ENCODE data around the gene CBL. TPM values are rescaled to one million over a fixed set of nuclear protein-coding genes. Genes with fewer than 3 reads are reported as not detected.
A peak's percentile ranks its signal among the peaks of the same experiment; 100 is the strongest.

The CBL gene
- total RNA-seq, 4 donors from 2014 or later: 20.2 to 29.2 (median 25.1) TPM

DNA sequence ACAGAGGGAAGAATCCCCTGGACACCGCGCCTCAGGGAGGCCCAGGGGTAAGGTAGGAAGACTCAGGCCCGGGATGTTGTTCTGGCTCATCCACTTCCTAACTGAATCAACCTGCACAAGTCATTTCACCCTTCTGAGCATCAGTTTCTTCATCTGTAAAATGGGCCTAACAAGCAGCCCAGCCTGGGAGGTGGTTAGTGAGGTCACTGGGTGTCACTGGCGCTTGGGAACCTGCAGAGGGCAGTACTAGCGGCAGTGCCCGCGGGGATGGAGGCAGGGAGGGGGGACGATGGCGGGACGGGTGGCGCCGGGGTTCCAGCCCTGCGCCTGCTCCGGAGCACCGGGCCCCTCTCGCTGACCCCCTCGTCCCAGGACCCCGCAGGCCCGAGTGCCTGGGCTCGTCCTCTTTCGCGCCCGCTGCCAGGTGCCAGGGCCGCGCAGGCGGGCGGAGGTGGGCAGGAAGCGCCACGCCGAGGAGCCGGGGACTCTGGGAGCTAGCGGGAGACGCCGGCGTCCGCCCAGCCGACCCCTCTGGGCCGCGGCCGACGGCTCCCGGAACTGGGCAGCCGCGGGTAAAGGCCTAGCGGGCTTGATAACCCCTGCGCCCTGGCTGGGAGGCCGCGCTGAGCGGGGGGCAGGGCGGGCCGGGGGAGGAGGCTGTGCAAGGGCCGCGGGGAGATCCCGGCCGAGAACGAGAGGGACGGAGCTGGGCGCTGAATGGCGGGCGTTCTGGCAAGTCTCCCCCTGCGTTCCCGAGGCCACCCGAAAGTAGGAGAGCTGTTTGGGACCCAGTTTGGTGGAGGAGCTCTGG lies 37.5 kb upstream of the CBL start, which contains the start of gene NLRX1:
Gene NLRX1 (plus strand): TSS at position 255 of the 811 bp plus-strand sequence. CDS start 2,679 bp downstream, outside the sequence.
- Histone ChIP-seq H3K27me3 (no peaks in the 10 kb centered on the region), H3K4me3 (peak within 1 kb of the TSS; percentile 70 to 93), H3K9me3 (no peaks in the 10 kb centered on the region), H3K36me3 (peaks cover 0 to 21% of the 10 kb centered on the region in 2 donors), H3K27ac (peak within 1 kb of the TSS; percentile 88 to 98 (median 97)), H3K4me1 (peaks cover 0 to 19% (median 4%) of the 10 kb centered on the region in 3 donors)
- 0 to 20% methylated on average over 1 to 2 of the region's 63 CpGs for whole genome bisulfite sequencing, 2 donors (ENCODE audit: low coverage in 1 of 2)
- ATAC-seq: peak; percentile 95
- TF ChIP-seq EP300 (IDR thresholded peaks at IDR 0.05): no peak
- TF ChIP-seq POLR2A (IDR thresholded peaks at IDR 0.05): peak; percentile 81 to 84
- TF ChIP-seq, protein P1, sequence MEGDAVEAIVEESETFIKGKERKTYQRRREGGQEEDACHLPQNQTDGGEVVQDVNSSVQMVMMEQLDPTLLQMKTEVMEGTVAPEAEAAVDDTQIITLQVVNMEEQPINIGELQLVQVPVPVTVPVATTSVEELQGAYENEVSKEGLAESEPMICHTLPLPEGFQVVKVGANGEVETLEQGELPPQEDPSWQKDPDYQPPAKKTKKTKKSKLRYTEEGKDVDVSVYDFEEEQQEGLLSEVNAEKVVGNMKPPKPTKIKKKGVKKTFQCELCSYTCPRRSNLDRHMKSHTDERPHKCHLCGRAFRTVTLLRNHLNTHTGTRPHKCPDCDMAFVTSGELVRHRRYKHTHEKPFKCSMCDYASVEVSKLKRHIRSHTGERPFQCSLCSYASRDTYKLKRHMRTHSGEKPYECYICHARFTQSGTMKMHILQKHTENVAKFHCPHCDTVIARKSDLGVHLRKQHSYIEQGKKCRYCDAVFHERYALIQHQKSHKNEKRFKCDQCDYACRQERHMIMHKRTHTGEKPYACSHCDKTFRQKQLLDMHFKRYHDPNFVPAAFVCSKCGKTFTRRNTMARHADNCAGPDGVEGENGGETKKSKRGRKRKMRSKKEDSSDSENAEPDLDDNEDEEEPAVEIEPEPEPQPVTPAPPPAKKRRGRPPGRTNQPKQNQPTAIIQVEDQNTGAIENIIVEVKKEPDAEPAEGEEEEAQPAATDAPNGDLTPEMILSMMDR (IDR thresholded peaks at IDR 0.05): peak in 3 of 4 experiments; percentile 86 to 95 (median 90)
- TF ChIP-seq POLR2AphosphoS5 (IDR thresholded peaks at IDR 0.05): peak; percentile 89

DNA sequence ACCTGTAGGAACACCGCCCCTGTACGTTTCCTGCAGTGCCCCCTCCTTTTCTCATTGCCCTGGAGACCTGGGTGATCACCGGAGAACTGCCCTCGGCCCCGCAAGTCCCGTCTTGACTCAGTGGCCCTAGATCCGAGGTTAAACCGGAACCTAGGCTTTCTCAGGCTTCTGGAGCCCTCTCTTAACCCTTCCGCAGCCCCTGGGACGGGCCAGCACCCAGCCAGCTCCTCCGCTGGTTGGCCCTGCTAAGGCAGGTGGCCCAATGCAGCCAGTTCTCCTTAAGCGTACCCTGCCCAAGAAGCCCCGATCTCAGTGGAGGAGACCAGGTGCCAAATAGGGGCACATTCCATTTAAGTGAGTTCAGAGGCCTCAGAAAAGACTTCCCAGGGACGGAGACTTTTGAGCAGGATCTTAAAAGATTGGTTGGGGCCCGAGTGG lies 36.8 kb upstream of the CBL start:
- H3K4me1 ChIP-seq: peaks cover 0 to 19% (median 4%) of the 10 kb centered on the region in 3 donors
- TF ChIP-seq POLR2AphosphoS5 (IDR thresholded peaks at IDR 0.05): peak; percentile 41
- no peak for TF ChIP-seq EP300 (IDR thresholded peaks at IDR 0.05)
- TF ChIP-seq POLR2A (IDR thresholded peaks at IDR 0.05): peak in 1 of 2 donors; percentile 21
- TF ChIP-seq, protein P1 (IDR thresholded peaks at IDR 0.05): no peak
- peak; percentile 72 for ATAC-seq
- peaks cover 0 to 27% of the 10 kb centered on the region in 2 donors for H3K36me3 ChIP-seq
- peak overlapping the region; percentile 88 to 98 (median 97) for H3K27ac ChIP-seq
- peak overlapping the region; percentile 70 to 93 for H3K4me3 ChIP-seq
- H3K27me3 ChIP-seq: no peaks in the 10 kb centered on the region
- H3K9me3 ChIP-seq: no peaks in the 10 kb centered on the region
- WGBS, 2 donors (ENCODE audit: low coverage in 1 of 2): 60% methylated on average over 1 of the region's 15 CpGs; no CpG with 5 or more reads in 1 of the 2 donors

- Histone ChIP-seq H3K27me3 (no peaks in the 10 kb centered on the region), H3K4me1 (peaks cover 0 to 26% (median 4%) of the 10 kb centered on the region in 3 donors), H3K27ac (no peak overlapping the region), H3K36me3 (peaks cover 0 to 58% of the 10 kb centered on the region in 2 donors), H3K9me3 (no peaks in the 10 kb centered on the region), H3K4me3 (no peak overlapping the region)
- TF ChIP-seq, protein P1 (IDR thresholded peaks at IDR 0.05): no peak
- TF ChIP-seq EP300 (IDR thresholded peaks at IDR 0.05): no peak
- no CpG with 5 or more reads among the region's 2 CpGs for WGBS, 2 donors (ENCODE audit: low coverage in 1 of 2)
- no peak for ATAC-seq
These were observed 33.6 kb upstream of the CBL start for GRCh38 chr11:119172513-119172912.

- Histone ChIP-seq H3K27ac (no peak overlapping the region), H3K4me3 (no peak overlapping the region), H3K27me3 (no peaks in the 10 kb centered on the region), H3K4me1 (peaks cover 0 to 22% (median 4%) of the 10 kb centered on the region in 3 donors), H3K36me3 (peaks cover 0 to 66% of the 10 kb centered on the region in 2 donors), H3K9me3 (no peaks in the 10 kb centered on the region)
- 84% methylated on average over 8 of the region's 21 CpGs; no CpG with 5 or more reads in 1 of the 2 donors for WGBS, 2 donors (ENCODE audit: low coverage in 1 of 2)
- TF ChIP-seq, protein P1 (IDR thresholded peaks at IDR 0.05): no peak
- TF ChIP-seq EP300 (IDR thresholded peaks at IDR 0.05): no peak
- no peak for TF ChIP-seq POLR2AphosphoS5 (IDR thresholded peaks at IDR 0.05)
- TF ChIP-seq POLR2A (IDR thresholded peaks at IDR 0.05): no peak
- ATAC-seq: no peak
These were observed 32.7 kb upstream of the CBL start for GRCh38 chr11:119173453-119173852.
